IPS-18c (cell line): ENCODE measurements around the gene ZNF226.
"Not testable (repeated sequence)": the region's sequence is repeated elsewhere in the genome, so short reads cannot be mapped to it uniquely, and the experiment has no call there.

ENCODE experiments used
- H3K4me3 ChIP-seq: 2 replicates; pipeline ENCODE4 v1.7.0; 2013; ENCODE audit warnings: low read depth, mild to moderate bottlenecking, low read length, moderate library complexity; ENCODE audit not compliant: insufficient read depth
- H3K9me3 ChIP-seq: one replicate; pipeline ENCODE4 v1.6.1; 2013; ENCODE audit warnings: mild to moderate bottlenecking, low read length, moderate library complexity; ENCODE audit not compliant: control insufficient read depth, insufficient read depth

Gene ZNF226

GRCh38 chr19:44202974-44203373, 38.1 kb downstream of the ZNF226 start:
- no peaks in the 10 kb centered on the region for H3K9me3 ChIP-seq
- no peak overlapping the region for H3K4me3 ChIP-seq

GRCh38 chr19:44203877-44204276, 39.0 kb downstream of the ZNF226 start:
- H3K9me3 ChIP-seq, H3K4me3 ChIP-seq: not testable (repeated sequence)

GRCh38 chr19:44204772-44205171, 39.9 kb downstream of the ZNF226 start:
- Histone ChIP-seq H3K4me3 (no peak overlapping the region), H3K9me3 (no peaks in the 10 kb centered on the region)

- peak overlapping the region; percentile 59 for H3K4me3 ChIP-seq
Measured at GRCh38 chr19:44207126-44207803, 42.4 kb downstream of the ZNF226 start.

GRCh38 chr19:44212250-44212865, 47.5 kb downstream of the ZNF226 start, which contains the start of gene ZNF227:
Gene ZNF227, plus strand, starts transcription at chr19:44212532. Its CDS starts 5,261 bp downstream, at chr19:44217793.
- peaks cover 2% of the 10 kb centered on the region for H3K9me3 ChIP-seq
- peak within 1 kb of the TSS; percentile 87 for H3K4me3 ChIP-seq

More at GRCh38 chr19:44207126-44207803, 42.4 kb downstream of the ZNF226 start:
- no peaks in the 10 kb centered on the region for H3K9me3 ChIP-seq

GRCh38 chr19:44212866-44213346, 48.0 kb downstream of the ZNF226 start:
- Histone ChIP-seq H3K9me3 (peaks cover 2% of the 10 kb centered on the region), H3K4me3 (peak overlapping the region; percentile 87)

GRCh38 chr19:44219926-44220325, 55.0 kb downstream of the ZNF226 start:
- H3K4me3 ChIP-seq, H3K9me3 ChIP-seq: not testable (repeated sequence)

- not testable (repeated sequence) for H3K9me3 ChIP-seq, H3K4me3 ChIP-seq
Measured at GRCh38 chr19:44220761-44221160, 55.9 kb downstream of the ZNF226 start.

- H3K9me3 ChIP-seq, H3K4me3 ChIP-seq: not testable (repeated sequence)
Measured at GRCh38 chr19:44221291-44221690, 56.4 kb downstream of the ZNF226 start.
